ENCODE measurements around the gene CEPT1.

CEPT1 gene

DNA sequence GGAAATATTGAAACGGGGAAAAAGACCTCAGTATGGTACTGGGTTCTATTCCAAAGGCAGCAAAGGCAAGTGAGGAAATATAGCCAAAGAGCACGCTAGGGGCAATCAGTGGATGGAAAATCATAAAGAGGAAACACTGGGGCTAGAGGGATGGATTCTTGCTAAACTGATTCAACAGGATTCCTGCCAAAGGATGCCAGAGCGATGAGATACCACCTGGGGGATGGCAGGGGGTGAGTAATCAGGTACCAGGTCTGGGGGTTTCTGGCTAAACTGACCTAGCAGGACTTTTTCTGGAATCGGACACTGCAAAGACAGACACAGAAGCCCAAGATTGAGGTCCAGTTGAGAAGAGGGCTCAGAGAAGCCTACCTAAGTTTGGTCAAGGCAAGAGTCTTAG lies 94.2 kb downstream of the CEPT1 start:
- no peak for DNase-seq

Data from activated CD4-positive, alpha-beta T cell treated with anti-CD3 and anti-CD28 coated beads for 48 hours (primary cell).